ENCODE data around the gene ASXL1. TPM values are rescaled to one million over a fixed set of nuclear protein-coding genes. Genes with fewer than 3 reads are reported as not detected.
A peak's percentile ranks its signal among the peaks of the same experiment; 100 is the strongest.

ASXL1 gene
- total and polyA plus RNA-seq, 9 of the 15 experiments (the other 6 are each of a cell fraction or from before 2014, with no cell fraction given), result 6.5 to 65.3 (median 32.3) TPM

- DNase-seq (ENCODE audit: extremely low read depth in 1 of 4, low spot score in 3 of 4) (no peak), FAIRE-seq (peak; percentile 60), ATAC-seq (peak; percentile 77)
- no peaks in the 10 kb centered on the region for H3K27me3 ChIP-seq (ENCODE audit: control insufficient read depth in 2 of 2, insufficient read depth in 2 of 2, low read length in 2 of 2)
- no peaks in the 10 kb centered on the region for H4K20me1 ChIP-seq (replicated peaks; ENCODE audit: control insufficient read depth, insufficient read depth, low read length)
- no peaks in the 10 kb centered on the region for H3K79me2 ChIP-seq (ENCODE audit: control insufficient read depth, insufficient read depth, low read length)
- no peaks in the 10 kb centered on the region for H3K9me3 ChIP-seq (replicated peaks; ENCODE audit: control insufficient read depth, insufficient read depth, low read depth, low read length)
- CTCF ChIA-PET (ENCODE audit: low intra/inter-chr PET ratio), result no interaction called here
- peaks cover 2 to 3% of the 10 kb centered on the region in 2 experiments; a peak in 1 of 5 replicates for H3K4me1 ChIP-seq (replicated peaks in 1 of 2; ENCODE audit: control insufficient read depth in 2 of 2, insufficient read depth in 2 of 2, low read length in 2 of 2)
- BruUV-seq (replicated peaks), result no TSS peak
- H3K27ac ChIP-seq (ENCODE audit: extremely low read depth, low read depth, low read length), result no peak overlapping the region
- in situ Hi-C loops (cut with MboI), result no loop called here
- WGBS (ENCODE audit: insufficient coverage, low coverage, missing lambda C conversion rate), result 20% methylated on average over 7 of the region's 7 CpGs
- intact Hi-C loops (cut with micrococcal nuclease), result no loop called here
- H3K36me3 ChIP-seq (ENCODE audit: control insufficient read depth, insufficient read depth, low read length), result no peaks in the 10 kb centered on the region
- H2AFZ ChIP-seq (ENCODE audit: low read depth, low read length), result peak overlapping the region; percentile 70
- POLR2A ChIA-PET, result interaction anchor here (0.7 to 1.6 kb wide), 5 partner anchors 9 to 286 kb away, joined by 3 to 10 read pairs (median 4); no protein-coding TSS in a partner anchor
- H3K4me2 ChIP-seq (ENCODE audit: insufficient read depth, low read length), result no peak overlapping the region
- H3K4me3 ChIP-seq, result no peak overlapping the region
- H3K9me1 ChIP-seq (ENCODE audit: control insufficient read depth, insufficient read depth, low read length), result no peaks in the 10 kb centered on the region
- H3K9ac ChIP-seq (ENCODE audit: insufficient read depth in 1 of 2, low read depth in 2 of 2, low read length in 2 of 2), result no peak overlapping the region
- TF ChIP-seq ZFP30 (CRISPR knock-in tag; IDR thresholded peaks at IDR 0.05; ENCODE audit: borderline replicate concordance), result no peak
- peak; percentile 57 for TF ChIP-seq L3MBTL2 (IDR thresholded peaks at IDR 0.05)
- TF ChIP-seq, protein P1, sequence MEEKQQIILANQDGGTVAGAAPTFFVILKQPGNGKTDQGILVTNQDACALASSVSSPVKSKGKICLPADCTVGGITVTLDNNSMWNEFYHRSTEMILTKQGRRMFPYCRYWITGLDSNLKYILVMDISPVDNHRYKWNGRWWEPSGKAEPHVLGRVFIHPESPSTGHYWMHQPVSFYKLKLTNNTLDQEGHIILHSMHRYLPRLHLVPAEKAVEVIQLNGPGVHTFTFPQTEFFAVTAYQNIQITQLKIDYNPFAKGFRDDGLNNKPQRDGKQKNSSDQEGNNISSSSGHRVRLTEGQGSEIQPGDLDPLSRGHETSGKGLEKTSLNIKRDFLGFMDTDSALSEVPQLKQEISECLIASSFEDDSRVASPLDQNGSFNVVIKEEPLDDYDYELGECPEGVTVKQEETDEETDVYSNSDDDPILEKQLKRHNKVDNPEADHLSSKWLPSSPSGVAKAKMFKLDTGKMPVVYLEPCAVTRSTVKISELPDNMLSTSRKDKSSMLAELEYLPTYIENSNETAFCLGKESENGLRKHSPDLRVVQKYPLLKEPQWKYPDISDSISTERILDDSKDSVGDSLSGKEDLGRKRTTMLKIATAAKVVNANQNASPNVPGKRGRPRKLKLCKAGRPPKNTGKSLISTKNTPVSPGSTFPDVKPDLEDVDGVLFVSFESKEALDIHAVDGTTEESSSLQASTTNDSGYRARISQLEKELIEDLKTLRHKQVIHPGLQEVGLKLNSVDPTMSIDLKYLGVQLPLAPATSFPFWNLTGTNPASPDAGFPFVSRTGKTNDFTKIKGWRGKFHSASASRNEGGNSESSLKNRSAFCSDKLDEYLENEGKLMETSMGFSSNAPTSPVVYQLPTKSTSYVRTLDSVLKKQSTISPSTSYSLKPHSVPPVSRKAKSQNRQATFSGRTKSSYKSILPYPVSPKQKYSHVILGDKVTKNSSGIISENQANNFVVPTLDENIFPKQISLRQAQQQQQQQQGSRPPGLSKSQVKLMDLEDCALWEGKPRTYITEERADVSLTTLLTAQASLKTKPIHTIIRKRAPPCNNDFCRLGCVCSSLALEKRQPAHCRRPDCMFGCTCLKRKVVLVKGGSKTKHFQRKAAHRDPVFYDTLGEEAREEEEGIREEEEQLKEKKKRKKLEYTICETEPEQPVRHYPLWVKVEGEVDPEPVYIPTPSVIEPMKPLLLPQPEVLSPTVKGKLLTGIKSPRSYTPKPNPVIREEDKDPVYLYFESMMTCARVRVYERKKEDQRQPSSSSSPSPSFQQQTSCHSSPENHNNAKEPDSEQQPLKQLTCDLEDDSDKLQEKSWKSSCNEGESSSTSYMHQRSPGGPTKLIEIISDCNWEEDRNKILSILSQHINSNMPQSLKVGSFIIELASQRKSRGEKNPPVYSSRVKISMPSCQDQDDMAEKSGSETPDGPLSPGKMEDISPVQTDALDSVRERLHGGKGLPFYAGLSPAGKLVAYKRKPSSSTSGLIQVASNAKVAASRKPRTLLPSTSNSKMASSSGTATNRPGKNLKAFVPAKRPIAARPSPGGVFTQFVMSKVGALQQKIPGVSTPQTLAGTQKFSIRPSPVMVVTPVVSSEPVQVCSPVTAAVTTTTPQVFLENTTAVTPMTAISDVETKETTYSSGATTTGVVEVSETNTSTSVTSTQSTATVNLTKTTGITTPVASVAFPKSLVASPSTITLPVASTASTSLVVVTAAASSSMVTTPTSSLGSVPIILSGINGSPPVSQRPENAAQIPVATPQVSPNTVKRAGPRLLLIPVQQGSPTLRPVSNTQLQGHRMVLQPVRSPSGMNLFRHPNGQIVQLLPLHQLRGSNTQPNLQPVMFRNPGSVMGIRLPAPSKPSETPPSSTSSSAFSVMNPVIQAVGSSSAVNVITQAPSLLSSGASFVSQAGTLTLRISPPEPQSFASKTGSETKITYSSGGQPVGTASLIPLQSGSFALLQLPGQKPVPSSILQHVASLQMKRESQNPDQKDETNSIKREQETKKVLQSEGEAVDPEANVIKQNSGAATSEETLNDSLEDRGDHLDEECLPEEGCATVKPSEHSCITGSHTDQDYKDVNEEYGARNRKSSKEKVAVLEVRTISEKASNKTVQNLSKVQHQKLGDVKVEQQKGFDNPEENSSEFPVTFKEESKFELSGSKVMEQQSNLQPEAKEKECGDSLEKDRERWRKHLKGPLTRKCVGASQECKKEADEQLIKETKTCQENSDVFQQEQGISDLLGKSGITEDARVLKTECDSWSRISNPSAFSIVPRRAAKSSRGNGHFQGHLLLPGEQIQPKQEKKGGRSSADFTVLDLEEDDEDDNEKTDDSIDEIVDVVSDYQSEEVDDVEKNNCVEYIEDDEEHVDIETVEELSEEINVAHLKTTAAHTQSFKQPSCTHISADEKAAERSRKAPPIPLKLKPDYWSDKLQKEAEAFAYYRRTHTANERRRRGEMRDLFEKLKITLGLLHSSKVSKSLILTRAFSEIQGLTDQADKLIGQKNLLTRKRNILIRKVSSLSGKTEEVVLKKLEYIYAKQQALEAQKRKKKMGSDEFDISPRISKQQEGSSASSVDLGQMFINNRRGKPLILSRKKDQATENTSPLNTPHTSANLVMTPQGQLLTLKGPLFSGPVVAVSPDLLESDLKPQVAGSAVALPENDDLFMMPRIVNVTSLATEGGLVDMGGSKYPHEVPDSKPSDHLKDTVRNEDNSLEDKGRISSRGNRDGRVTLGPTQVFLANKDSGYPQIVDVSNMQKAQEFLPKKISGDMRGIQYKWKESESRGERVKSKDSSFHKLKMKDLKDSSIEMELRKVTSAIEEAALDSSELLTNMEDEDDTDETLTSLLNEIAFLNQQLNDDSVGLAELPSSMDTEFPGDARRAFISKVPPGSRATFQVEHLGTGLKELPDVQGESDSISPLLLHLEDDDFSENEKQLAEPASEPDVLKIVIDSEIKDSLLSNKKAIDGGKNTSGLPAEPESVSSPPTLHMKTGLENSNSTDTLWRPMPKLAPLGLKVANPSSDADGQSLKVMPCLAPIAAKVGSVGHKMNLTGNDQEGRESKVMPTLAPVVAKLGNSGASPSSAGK (IDR thresholded peaks at IDR 0.05), result peak; percentile 57
- 0 out of 2 replicates have a peak, but pooled peaks have one; percentile 16 for TF ChIP-seq MAX (CRISPR knock-in tag; IDR thresholded peaks at IDR 0.05)
- peak; percentile 47; the same call in 1 of the 2 replicates for TF ChIP-seq ZNF143 (CRISPR knock-in tag; IDR thresholded peaks at IDR 0.05)
- TF ChIP-seq PURB (CRISPR knock-in tag; IDR thresholded peaks at IDR 0.05; ENCODE audit: low read depth), result no peak
- TF ChIP-seq, protein P2, sequence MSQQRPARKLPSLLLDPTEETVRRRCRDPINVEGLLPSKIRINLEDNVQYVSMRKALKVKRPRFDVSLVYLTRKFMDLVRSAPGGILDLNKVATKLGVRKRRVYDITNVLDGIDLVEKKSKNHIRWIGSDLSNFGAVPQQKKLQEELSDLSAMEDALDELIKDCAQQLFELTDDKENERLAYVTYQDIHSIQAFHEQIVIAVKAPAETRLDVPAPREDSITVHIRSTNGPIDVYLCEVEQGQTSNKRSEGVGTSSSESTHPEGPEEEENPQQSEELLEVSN (IDR thresholded peaks at IDR 0.05; ENCODE audit: borderline replicate concordance in 1 of 2, extremely low read depth in 1 of 2, insufficient read depth in 1 of 2, insufficient read length in 1 of 2, low read depth in 1 of 2, low read length in 1 of 2, poor library complexity in 1 of 2, severe bottlenecking in 1 of 2), result peak in 1 of 2 experiments; percentile 63
Observed at GRCh38 chr20:32344835-32345506, 13.2 kb upstream of the ASXL1 start.
